Omental fat pad (tissue), 4 donors: Measurements from ENCODE around the gene CLEC4G. TPM values are rescaled to one million over a fixed set of nuclear protein-coding genes. Genes with fewer than 3 reads are reported as not detected.

Experiments used
- ATAC-seq: fragments of 150-250 bp; one replicate; pipeline ENCODE4 v1.9.1; 2016; ENCODE audit warnings: mild to moderate bottlenecking, moderate library complexity; ENCODE audit not compliant: low FRiP score
- DNase-seq: peaks from one replicate; pipeline ENCODE4 v3.0.0-alpha.2; 2019; ENCODE audit warnings: low spot score
- total RNA-seq, 4 donors: library from RNA; depleted of rRNA; stranded (reverse); fragments of >200 nt; gene quantifications; one replicate each; pipeline ENCODE4 v1.1.0, GENCODE V29; 2016
- TF ChIP-seq, protein P1 (sequence below), 3 donors: fragments of 450-650 bp; IDR thresholded peaks; one replicate each; pipeline ENCODE4 v1.5.1; 2016 to 2017; ENCODE audit warnings: antibody characterized with exemption in 3 of 3, mild to moderate bottlenecking in 3 of 3, moderate library complexity in 2 of 3

CLEC4G gene
- total RNA-seq, 4 donors from 2014 or later: 2.3 to 9.3 (median 6.0) TPM

- no peak for DNase-seq
- ATAC-seq: no peak
- TF ChIP-seq, protein P1, sequence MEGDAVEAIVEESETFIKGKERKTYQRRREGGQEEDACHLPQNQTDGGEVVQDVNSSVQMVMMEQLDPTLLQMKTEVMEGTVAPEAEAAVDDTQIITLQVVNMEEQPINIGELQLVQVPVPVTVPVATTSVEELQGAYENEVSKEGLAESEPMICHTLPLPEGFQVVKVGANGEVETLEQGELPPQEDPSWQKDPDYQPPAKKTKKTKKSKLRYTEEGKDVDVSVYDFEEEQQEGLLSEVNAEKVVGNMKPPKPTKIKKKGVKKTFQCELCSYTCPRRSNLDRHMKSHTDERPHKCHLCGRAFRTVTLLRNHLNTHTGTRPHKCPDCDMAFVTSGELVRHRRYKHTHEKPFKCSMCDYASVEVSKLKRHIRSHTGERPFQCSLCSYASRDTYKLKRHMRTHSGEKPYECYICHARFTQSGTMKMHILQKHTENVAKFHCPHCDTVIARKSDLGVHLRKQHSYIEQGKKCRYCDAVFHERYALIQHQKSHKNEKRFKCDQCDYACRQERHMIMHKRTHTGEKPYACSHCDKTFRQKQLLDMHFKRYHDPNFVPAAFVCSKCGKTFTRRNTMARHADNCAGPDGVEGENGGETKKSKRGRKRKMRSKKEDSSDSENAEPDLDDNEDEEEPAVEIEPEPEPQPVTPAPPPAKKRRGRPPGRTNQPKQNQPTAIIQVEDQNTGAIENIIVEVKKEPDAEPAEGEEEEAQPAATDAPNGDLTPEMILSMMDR (IDR thresholded peaks at IDR 0.05): no peak
Measured at GRCh38 chr19:7697721-7698287, 34.1 kb downstream of the CLEC4G start.

GRCh38 chr19:7694499-7694898 lies 37.4 kb downstream of the CLEC4G start:
- ATAC-seq (no peak), DNase-seq (no peak)
- TF ChIP-seq, protein P1 (IDR thresholded peaks at IDR 0.05): no peak

- no peak for ATAC-seq
- TF ChIP-seq, protein P1 (IDR thresholded peaks at IDR 0.05): no peak
- DNase-seq: no peak
Measured at GRCh38 chr19:7692417-7693088, 39.4 kb downstream of the CLEC4G start.

DNA sequence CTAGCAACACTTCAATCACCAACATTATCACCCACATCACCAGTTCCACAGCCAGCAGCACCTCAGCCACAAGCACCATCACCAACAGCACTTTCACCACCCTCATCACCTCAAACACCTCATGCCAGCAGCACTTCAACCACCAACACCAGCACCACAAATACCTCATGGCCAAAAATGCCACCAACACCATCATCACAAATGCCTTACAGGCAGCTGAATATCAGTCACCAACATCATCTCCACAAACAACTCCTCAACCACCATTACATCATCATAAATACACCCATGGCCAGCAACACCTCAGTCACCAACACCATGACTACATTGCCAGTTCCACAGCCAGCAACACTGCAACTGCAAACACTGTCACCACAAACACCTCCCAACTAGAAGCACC lies 40.4 kb downstream of the CLEC4G start:
- no peak for ATAC-seq
- no peak for DNase-seq
- TF ChIP-seq, protein P1 (IDR thresholded peaks at IDR 0.05): no peak

DNA sequence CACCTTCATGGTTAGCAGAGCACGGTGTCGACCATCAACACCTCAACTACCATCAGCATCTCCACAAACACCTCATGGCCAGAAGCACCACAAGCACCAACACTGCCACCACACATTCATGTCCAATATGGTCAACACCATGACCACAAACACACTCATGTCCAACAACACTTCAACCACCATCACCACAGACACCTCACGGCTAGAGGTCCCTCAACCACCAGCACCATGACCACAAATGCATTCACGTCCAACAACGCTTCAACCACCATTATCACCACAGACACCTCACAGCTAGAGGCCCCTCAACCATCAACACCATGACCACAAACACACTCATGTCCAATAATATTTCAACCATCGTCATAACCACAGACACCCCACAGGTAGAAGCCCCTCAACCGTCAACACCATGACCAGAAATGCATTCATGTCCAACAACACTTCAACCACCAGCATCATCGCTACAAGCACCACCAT lies 41.1 kb downstream of the CLEC4G start:
- DNase-seq (no peak), ATAC-seq (no peak)
- TF ChIP-seq, protein P1 (IDR thresholded peaks at IDR 0.05): no peak

GRCh38 chr19:7689165-7689564 lies 42.7 kb downstream of the CLEC4G start:
- TF ChIP-seq, protein P1 (IDR thresholded peaks at IDR 0.05): no peak
- ATAC-seq (no peak), DNase-seq (no peak)

GRCh38 chr19:7687177-7687576 lies 44.7 kb downstream of the CLEC4G start:
- ATAC-seq: no peak
- TF ChIP-seq, protein P1 (IDR thresholded peaks at IDR 0.05): no peak
- DNase-seq: no peak
